Gastrocnemius medialis (tissue), 4 donors: ENCODE data around the gene C17orf67.

Experiments
- POLR2A ChIP-seq, 2 donors: fragments of 450-650 bp; IDR thresholded peaks; one replicate each; pipeline ENCODE4 v1.6.1; 2017; ENCODE audit warnings: antibody characterized with exemption in 2 of 2, mild to moderate bottlenecking in 2 of 2, moderate library complexity in 2 of 2
- TF ChIP-seq, protein P1 (sequence below), 5 experiments: fragments of 450-650 bp in 3 of 5; fragments of 200-600 bp in 2 of 5; sonication (generic) in 2 of 5; IDR thresholded peaks in 4 of 5; conservative IDR thresholded peaks in 1 of 5; 1 replicate in 4 of 5; 2 replicates in 1 of 5; pipeline ENCODE4 v1.5.1; 2016 to 2019; ENCODE audit warnings: antibody characterized with exemption in 5 of 5, mild to moderate bottlenecking in 3 of 5, moderate library complexity in 3 of 5

DNA sequence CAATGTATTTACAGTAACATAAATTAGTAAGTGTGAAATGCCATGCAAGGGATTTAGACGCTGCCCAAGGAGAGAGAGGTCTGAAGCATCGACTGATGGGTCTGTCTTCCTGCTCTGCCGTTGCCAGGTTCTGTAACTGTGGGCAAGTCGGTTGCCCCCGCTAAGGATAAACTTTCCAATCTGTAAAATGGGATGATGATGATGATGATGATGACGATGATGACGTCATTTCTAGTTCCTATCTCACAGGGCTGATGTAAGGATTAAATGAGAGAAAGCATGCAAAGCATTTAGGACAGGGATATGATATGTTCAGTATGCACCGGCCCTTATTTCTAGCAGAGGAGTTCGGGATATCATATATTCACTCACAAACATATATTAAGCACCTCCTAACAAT is 54.8 kb downstream of the C17orf67 start:
- TF ChIP-seq POLR2A (IDR thresholded peaks at IDR 0.05), result no peak
- TF ChIP-seq, protein P1, sequence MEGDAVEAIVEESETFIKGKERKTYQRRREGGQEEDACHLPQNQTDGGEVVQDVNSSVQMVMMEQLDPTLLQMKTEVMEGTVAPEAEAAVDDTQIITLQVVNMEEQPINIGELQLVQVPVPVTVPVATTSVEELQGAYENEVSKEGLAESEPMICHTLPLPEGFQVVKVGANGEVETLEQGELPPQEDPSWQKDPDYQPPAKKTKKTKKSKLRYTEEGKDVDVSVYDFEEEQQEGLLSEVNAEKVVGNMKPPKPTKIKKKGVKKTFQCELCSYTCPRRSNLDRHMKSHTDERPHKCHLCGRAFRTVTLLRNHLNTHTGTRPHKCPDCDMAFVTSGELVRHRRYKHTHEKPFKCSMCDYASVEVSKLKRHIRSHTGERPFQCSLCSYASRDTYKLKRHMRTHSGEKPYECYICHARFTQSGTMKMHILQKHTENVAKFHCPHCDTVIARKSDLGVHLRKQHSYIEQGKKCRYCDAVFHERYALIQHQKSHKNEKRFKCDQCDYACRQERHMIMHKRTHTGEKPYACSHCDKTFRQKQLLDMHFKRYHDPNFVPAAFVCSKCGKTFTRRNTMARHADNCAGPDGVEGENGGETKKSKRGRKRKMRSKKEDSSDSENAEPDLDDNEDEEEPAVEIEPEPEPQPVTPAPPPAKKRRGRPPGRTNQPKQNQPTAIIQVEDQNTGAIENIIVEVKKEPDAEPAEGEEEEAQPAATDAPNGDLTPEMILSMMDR (IDR thresholded peaks at IDR 0.05 in 4 of 5, conservative IDR thresholded peaks at IDR 0.05 in 1 of 5), result no peak
